K562 (cell line): ENCODE data around the gene YIF1A. TPM values are rescaled to one million over a fixed set of nuclear protein-coding genes. Genes with fewer than 3 reads are reported as not detected.

Experiments
- ATAC-seq: fragments of 200-7000 bp; cut with Tn5 transposase; 3 replicates; pipeline ENCODE4 v1.9.1; 2020; ENCODE audit warnings: moderate library complexity
- BruUV-seq: library from RNA; stranded (reverse); fragments of 400-500 nt; replicated peaks from 2 replicates; lab custom pipeline; 2021; lab: Mats Ljungman, UMichigan
- CTCF ChIA-PET: fragments of 300-600 bp; formaldehyde crosslinking; extraction: SDS; loops from one replicate; lab custom pipeline; 2021; ENCODE audit warnings: low intra/inter-chr PET ratio; lab: Yijun Ruan, JAX
- POLR2A ChIA-PET: fragments of 300-600, 350-650 bp; sonication (Branson Sonifier 250); formaldehyde crosslinking; extraction: SDS; loops from one replicate; lab custom pipeline; 2021; ENCODE audit warnings: antibody characterized with exemption, inconsistent platforms; lab: Yijun Ruan, JAX
- DNase-seq, 4 experiments: peaks; one replicate each; pipeline versions ENCODE4 v3.0.0 to v3.0.0-alpha.2; 2011 to 2018; ENCODE audit warnings: low spot score in 3 of 4, mixed read lengths in 3 of 4; ENCODE audit errors: extremely low read depth in 1 of 4
- FAIRE-seq: peaks from 2 replicates; lab custom pipeline; 2011; peaks lifted over from hg19 to GRCh38; lab: Jason Lieb, UNC
- H2AFZ ChIP-seq: 2 replicates; pipeline ENCODE4 v1.6.0; 2011; ENCODE audit warnings: low read depth, low read length, control low read depth, inconsistent platforms
- H3K27ac ChIP-seq: fragments of 200-600 bp; 3 replicates; pipeline ENCODE4 v1.8.0; 2011; ENCODE audit warnings: low read depth, mild to moderate bottlenecking, control low read depth, inconsistent platforms, low read length, moderate library complexity, mixed read lengths; ENCODE audit errors: extremely low read depth
- H3K27me3 ChIP-seq, 2 experiments: fragments of 300-600 bp in 1 of 2; 2 replicates in 1 of 2; 3 replicates in 1 of 2; pipeline versions ENCODE4 v1.6.0 to v1.8.0; 2011; ENCODE audit warnings: inconsistent platforms in 2 of 2, low read length in 2 of 2, mild to moderate bottlenecking in 1 of 2, mixed read lengths in 1 of 2, moderate library complexity in 1 of 2; ENCODE audit not compliant: control insufficient read depth in 2 of 2, insufficient read depth in 2 of 2
- H3K36me3 ChIP-seq: fragments of 300-600 bp; 3 replicates; pipeline ENCODE4 v1.8.0; 2011; ENCODE audit warnings: mild to moderate bottlenecking, low read length, inconsistent platforms; ENCODE audit not compliant: control insufficient read depth, insufficient read depth
- H3K4me1 ChIP-seq, 2 experiments: fragments of 200-600 bp in 1 of 2; replicated peaks in 1 of 2; 2 replicates in 1 of 2; 3 replicates in 1 of 2; pipeline versions ENCODE4 v1.5.1 to v1.8.0; 2011; ENCODE audit warnings: inconsistent platforms in 2 of 2, low read length in 2 of 2, mild to moderate bottlenecking in 1 of 2, mixed read lengths in 1 of 2, moderate library complexity in 1 of 2; ENCODE audit not compliant: control insufficient read depth in 2 of 2, insufficient read depth in 2 of 2
- H3K4me2 ChIP-seq: 2 replicates; pipeline ENCODE4 v1.6.1; 2011; ENCODE audit warnings: low read length, control low read depth, inconsistent platforms, mixed read lengths; ENCODE audit not compliant: insufficient read depth
- H3K4me3 ChIP-seq: fragments of 200-600 bp; sonication (generic), shearing (Covaris generic); 2 replicates; pipeline ENCODE4 v1.5.1; 2016; ENCODE audit warnings: control low read depth, inconsistent platforms
- H3K79me2 ChIP-seq: fragments of 200-600 bp; 3 replicates; pipeline ENCODE4 v1.8.0; 2011; ENCODE audit warnings: low read length, inconsistent platforms; ENCODE audit not compliant: control insufficient read depth, insufficient read depth
- H3K9ac ChIP-seq, 2 experiments: 2 replicates each; pipeline versions ENCODE4 v1.6.0 to v1.6.1; 2011; ENCODE audit warnings: low read depth in 2 of 2, low read length in 2 of 2, control low read depth in 1 of 2, inconsistent platforms in 1 of 2, mild to moderate bottlenecking in 1 of 2, mixed read lengths in 1 of 2; ENCODE audit not compliant: insufficient read depth in 1 of 2
- H3K9me1 ChIP-seq: one replicate; pipeline ENCODE4 v1.6.0; 2011; ENCODE audit warnings: inconsistent platforms, mild to moderate bottlenecking, low read length, moderate library complexity; ENCODE audit not compliant: control insufficient read depth, insufficient read depth
- H3K9me3 ChIP-seq: replicated peaks from 2 replicates; pipeline ENCODE4 v1.5.1; 2011; ENCODE audit warnings: low read depth, low read length, inconsistent platforms; ENCODE audit not compliant: control insufficient read depth, insufficient read depth
- H4K20me1 ChIP-seq: replicated peaks from 2 replicates; pipeline ENCODE4 v1.6.1; 2011; ENCODE audit warnings: low read length, inconsistent platforms, mixed read lengths; ENCODE audit not compliant: control insufficient read depth, insufficient read depth
- AFF1 ChIP-seq, 2 experiments: fragments of 450-650 bp; IDR thresholded peaks; 2 replicates each; pipeline ENCODE4 v1.6.1; 2018; ENCODE audit warnings: mild to moderate bottlenecking in 2 of 2, low read depth in 1 of 2; ENCODE audit not compliant: partially characterized antibody in 2 of 2
- BRF2 ChIP-seq: IDR thresholded peaks from 3 replicates; pipeline ENCODE4 v1.6.1; 2011; ENCODE audit warnings: borderline replicate concordance, mild to moderate bottlenecking; ENCODE audit not compliant: insufficient read length, insufficient read depth
- CCNT2 ChIP-seq: IDR thresholded peaks from 2 replicates; pipeline ENCODE4 v1.6.1; 2011; ENCODE audit warnings: borderline replicate concordance, low read depth, mild to moderate bottlenecking, moderate library complexity, mixed read lengths, low read length; ENCODE audit not compliant: insufficient read length; ENCODE audit errors: extremely low read depth
- EGR1 ChIP-seq: fragments of 450-650 bp; conservative IDR thresholded peaks from 2 replicates; pipeline ENCODE4 v1.6.1; 2017; ENCODE audit warnings: mild to moderate bottlenecking
- ETS1 ChIP-seq: conservative IDR thresholded peaks from 2 replicates; pipeline ENCODE4 v1.6.1; 2011; ENCODE audit warnings: low read depth, mild to moderate bottlenecking, low read length; ENCODE audit not compliant: control insufficient read depth
- NFIC ChIP-seq: fragments of 450-650 bp; IDR thresholded peaks from 2 replicates; pipeline ENCODE4 v1.6.1; 2017; ENCODE audit warnings: mild to moderate bottlenecking, inconsistent platforms
- POLR2G ChIP-seq: fragments of 200-400 bp; formaldehyde crosslinking; IDR thresholded peaks from 2 replicates; pipeline ENCODE4 v1.6.1; 2017; ENCODE audit warnings: low read depth, mild to moderate bottlenecking, antibody characterized with exemption, low read length, moderate library complexity
- RCOR1 ChIP-seq, 2 experiments: IDR thresholded peaks; 2 replicates each; pipeline ENCODE4 v1.6.1; 2012; ENCODE audit warnings: low read depth in 2 of 2, low read length in 2 of 2, borderline replicate concordance in 1 of 2, improper control_type of control experiment in 1 of 2
- VEZF1 ChIP-seq: fragments of 200-800 bp; sonication (Bioruptor generic); IDR thresholded peaks from 2 replicates; pipeline ENCODE4 v1.6.1; 2017; ENCODE audit warnings: missing genetic modification characterization, missing compliant biosample characterization
- ZNF699 ChIP-seq: fragments of 250-450 bp; sonication (Bioruptor Pico); IDR thresholded peaks from 2 replicates; pipeline ENCODE4 v1.8.0; 2021; ENCODE audit warnings: mild to moderate bottlenecking, moderate library complexity; ENCODE audit not compliant: insufficient replicate concordance
- WGBS: fragments of 100-300 bp; shearing (Covaris generic); methylation state at CpG from one replicate; pipeline ENCODE4 v1.1.6; 2016; ENCODE audit warnings: low coverage, mixed read lengths; ENCODE audit not compliant: insufficient coverage; ENCODE audit errors: missing lambda C conversion rate; 5-methylcytosine and 5-hydroxymethylcytosine counted together
- in situ Hi-C: fragments of 300-500 bp; cut with MboI; formaldehyde crosslinking; loops from 4 replicates; pipeline ENCODE4 v1.15.0; 2018; ENCODE audit warnings: inconsistent platforms, mixed read lengths
- intact Hi-C: fragments of 100-400 bp; cut with micrococcal nuclease; formaldehyde crosslinking; loops from 2 replicates; pipeline ENCODE4 v1.14.2; 2022
- polyA plus RNA-seq, 8 experiments: library from polyadenylated mRNA; depleted of rRNA in 4 of 8; stranded (reverse) in 5 of 8; unstranded in 3 of 8; fragments of >200 nt; fragmentation: Nextera tagmentation in 2 of 8; fragmentation: Illumina TruSeq in 1 of 8; extraction: Ambion mirVana in 2 of 8; extraction: Trizol in 1 of 8; gene quantifications; 2 replicates each; pipeline versions ENCODE4 v1.2.1 to v1.2.3, GENCODE V29; 2011 to 2014; ENCODE audit warnings: inconsistent platforms in 1 of 8, missing spikeins in 1 of 8
- total RNA-seq, 7 experiments: library from RNA; depleted of rRNA in 6 of 7; stranded (reverse); fragments of >200 nt in 6 of 7; fragmentation: Illumina TruSeq in 2 of 7; extraction: Trizol in 2 of 7; gene quantifications; 2 replicates each; pipeline versions ENCODE4 v1.2.1 to v1.2.3, GENCODE V29; 2011 to 2021; ENCODE audit warnings: low replicate concordance in 1 of 7

YIF1A gene
- total and polyA plus RNA-seq, 9 of the 15 experiments (the other 6 are each of a cell fraction or from before 2014, with no cell fraction given) = 8.6 to 121 (median 77.2) TPM

GRCh38 chr11:66278363-66279091, 10.4 kb downstream of the YIF1A start:
- Histone ChIP-seq H3K79me2 (no peaks in the 10 kb centered on the region), H3K4me1 (peaks cover 2 to 29% of the 10 kb centered on the region in 2 experiments; a peak in 3 of 5 replicates), H2AFZ (no peak overlapping the region), H3K4me2 (no peak overlapping the region), H3K27me3 (no peaks in the 10 kb centered on the region), H3K4me3 (no peak overlapping the region), H3K27ac (no peak overlapping the region), H3K9me3 (no peaks in the 10 kb centered on the region), H3K9me1 (peaks cover 4% of the 10 kb centered on the region), H3K9ac (peak overlapping the region in 1 of 2 experiments; percentile 75; a peak in 2 of 4 replicates), H3K36me3 (peaks cover 29% of the 10 kb centered on the region; the same call in 2 of the 3 replicates), H4K20me1 (peaks cover 19% of the 10 kb centered on the region)
- FAIRE-seq (no peak), DNase-seq (peak; percentile 60 to 69 (median 64)), ATAC-seq (no peak)
- POLR2A ChIA-PET = interaction anchor here (0.6 to 3.0 kb wide), 2 partner anchors 11 to 37 kb away, joined by 6 to 14 read pairs; partner anchors contain the start of gene YIF1A
- CTCF ChIA-PET = no interaction called here
- intact Hi-C loops (no loop called here), in situ Hi-C loops (no loop called here)
- 10% methylated on average over 3 of the region's 45 CpGs for WGBS
- no TSS peak for BruUV-seq
- TF ChIP-seq AFF1 (IDR thresholded peaks at IDR 0.05; ENCODE audit: low read depth in 1 of 2, partially characterized antibody in 2 of 2) (no peak), EGR1 (peak; percentile 40; the same call in 1 of the 2 replicates), NFIC (no peak), ZNF699 (CRISPR knock-in tag) (no peak), BRF2 (no peak), VEZF1 (CRISPR knock-in tag) (peak; percentile 70), POLR2G (peak; percentile 65), CCNT2 (peak; percentile 42), RCOR1 (IDR thresholded peaks at IDR 0.05; ENCODE audit: borderline replicate concordance in 1 of 2, low read depth in 2 of 2, low read length in 2 of 2) (peak in 1 of 2 experiments; percentile 72; a peak in 2 of 4 replicates), ETS1 (0 out of 2 replicates have a peak, but pooled peaks have one; percentile 12)
